Measurements from ENCODE around the gene DMPK. TPM values are rescaled to one million over a fixed set of nuclear protein-coding genes. Genes with fewer than 3 reads are reported as not detected.

Gene DMPK
- total RNA-seq, 1 donor from 2014 or later = 50.1 TPM

Other genes starting within 250 kb of the DMPK start
- gene OPA3, start 197.7 kb downstream of the DMPK start, total RNA-seq = 13.0 TPM
- 18.5 TPM for gene GPR4, start 180.3 kb downstream of the DMPK start, total RNA-seq
- gene EML2, start 143.1 kb downstream of the DMPK start, total RNA-seq = 54.4 TPM
- gene GIPR, start 114.3 kb downstream of the DMPK start, total RNA-seq = 4.8 TPM
- gene SNRPD2, start 90.5 kb downstream of the DMPK start, total RNA-seq = 188 TPM
- 7.0 TPM for gene QPCTL, start 89.8 kb downstream of the DMPK start, total RNA-seq
- gene FBXO46, start 51.6 kb downstream of the DMPK start, total RNA-seq = 16.5 TPM
- not detected for gene MEIOSIN, start 49.1 kb downstream of the DMPK start, total RNA-seq
- gene SIX5, start 13.2 kb downstream of the DMPK start, total RNA-seq = 15.5 TPM
- 58.7 TPM for gene DMWD, start 10.4 kb upstream of the DMPK start, total RNA-seq
- 0.38 TPM for gene RSPH6A, start 32.8 kb upstream of the DMPK start, total RNA-seq
- 70.6 TPM for gene SYMPK, start 80.7 kb upstream of the DMPK start, total RNA-seq
- 1.6 TPM for gene FOXA3, start 81.8 kb upstream of the DMPK start, total RNA-seq
- 25.0 TPM for gene IRF2BP1, start 103.7 kb upstream of the DMPK start, total RNA-seq
- 7.9 TPM for gene MYPOP, start 120.1 kb upstream of the DMPK start, total RNA-seq
- gene NANOS2, start 132.3 kb upstream of the DMPK start, total RNA-seq = not detected
- gene NOVA2, start 191.4 kb upstream of the DMPK start, total RNA-seq = 21.2 TPM
- gene CCDC61, start 213.0 kb upstream of the DMPK start, total RNA-seq = 15.4 TPM
- 0.58 TPM for gene PGLYRP1, start 240.6 kb upstream of the DMPK start, total RNA-seq

Data from upper lobe of right lung (tissue), 1 donor.